Heart right ventricle (tissue), 16 donors: ENCODE measurements around the gene XYLT2. TPM values are rescaled to one million over a fixed set of nuclear protein-coding genes. Genes with fewer than 3 reads are reported as not detected.

Experiments used
- ATAC-seq, 8 donors: fragments of 200-7000 bp; cut with Tn5 transposase; one replicate each; pipeline ENCODE4 v1.9.1; 2020; ENCODE audit warnings: mild to moderate bottlenecking in 8 of 8, moderate library complexity in 8 of 8, moderate number of reproducible peaks in 1 of 8
- DNase-seq, 2 donors: peaks; one replicate each; pipeline ENCODE4 v3.0.0-alpha.2; 2020
- H3K27ac ChIP-seq, 10 donors: fragments of 200-600 bp; sonication (generic) in 2 of 10; one replicate each; pipeline versions ENCODE4 v1.5.0 to v1.8.0; 2020 to 2022; ENCODE audit warnings: mild to moderate bottlenecking in 3 of 10
- H3K27me3 ChIP-seq, 7 donors: fragments of 200-600 bp; one replicate each; pipeline ENCODE4 v1.8.0; 2021 to 2022; ENCODE audit warnings: mild to moderate bottlenecking in 2 of 7
- H3K36me3 ChIP-seq, 9 donors: fragments of 200-600 bp; sonication (generic) in 1 of 9; one replicate each; pipeline versions ENCODE4 v1.5.0 to v1.8.0; 2020 to 2022; ENCODE audit warnings: mild to moderate bottlenecking in 2 of 9
- H3K4me1 ChIP-seq, 9 donors: fragments of 200-600 bp; sonication (generic) in 1 of 9; one replicate each; pipeline versions ENCODE4 v1.5.0 to v1.8.0; 2020 to 2022; ENCODE audit warnings: mild to moderate bottlenecking in 4 of 9
- H3K4me3 ChIP-seq, 10 donors: fragments of 200-600 bp; sonication (generic) in 2 of 10; one replicate each; pipeline versions ENCODE4 v1.5.0 to v1.8.0; 2020 to 2022; ENCODE audit warnings: mild to moderate bottlenecking in 7 of 10, moderate library complexity in 2 of 10
- H3K9me3 ChIP-seq, 11 donors: fragments of 200-600 bp in 10 of 11; sonication (generic) in 2 of 11; one replicate each; pipeline versions ENCODE4 v1.5.0 to v1.8.0; 2013 to 2022; ENCODE audit warnings: mild to moderate bottlenecking in 2 of 11, control low read depth in 1 of 11, moderate library complexity in 1 of 11
- CTCF ChIP-seq, 9 donors: fragments of 200-600 bp; sonication (generic) in 2 of 9; IDR thresholded peaks; one replicate each; pipeline versions ENCODE4 v1.5.0 to v1.8.0; 2021 to 2022; ENCODE audit warnings: antibody characterized with exemption in 9 of 9, mild to moderate bottlenecking in 5 of 9, moderate library complexity in 1 of 9
- WGBS, 2 donors: extraction: QIAGEN DNeasy Blood & Tissue Kit; methylation state at CpG; one replicate each; pipeline ENCODE4 v1.1.7; 2013; ENCODE audit warnings: inconsistent platforms in 1 of 2; 5-methylcytosine and 5-hydroxymethylcytosine counted together
- intact Hi-C, 10 donors: fragments of 100-400 bp; cut with DNase I; formaldehyde crosslinking; loops; one replicate each; pipeline versions ENCODE4 v1.11.1 to v1.14.2; 2022
- polyA plus RNA-seq, 2 donors: library from polyadenylated mRNA; stranded (reverse); fragments of 200-250 nt; gene quantifications; one replicate each; pipeline ENCODE4 v1.2.3, GENCODE V29; 2013
- total RNA-seq, 10 donors: library from RNA; stranded (reverse); fragmentation: NEBNext Ultra II Directional in 3 of 10; extraction: Animal tissue kit (Norgen Biotek cat#: 25700) in 3 of 10; gene quantifications; one replicate each; pipeline versions ENCODE4 v1.2.1 to v1.2.4, GENCODE V29; 2021 to 2023
- donor health status: Arrhythmogenic right ventricular cardiomyopathy.
- donor health status: ischemic (EF 13 %, LVEDD 7.1; RV severe dilation, severe dysfunction).
- donor health status: healthy with polysubstance abuse.
- donor health status: DM: no; HTN: yes; CAD: no.
- donor health status: DM: no; HTN: no; CAD: no.
- donor health status: ischemic (EF 25% LVEDD 6.9; RV normal size, moderate dysfunction).
- donor health status: ischemic (EF 25% LVEDD 5.7; RV mildly dilated, moderate dysfunction).
- donor health status: healthy.
- donor health status: DM: yes; HTN: yes; CAD: no.
- donor health status: Ischemic cardiomyopathy.
- donor health status: ischemic (EF 35%, LVEDD 5.7; RV mildly dilated, moderate dysfunction).
- donor health status: nonischemic (EF 11% LVEDD 7.7; RV severe dilation, severe dysfunction).
- donor health status: DM: yes; HTN: yes; CAD: no.
- donor health status: PGD.
- donor health status: ischemic (EF 29% LVEDD 5.4; RV normal size, mild dysfunction).
- donor health status: nonischemic (EF 23%, LVEDD 6.1; RV moderate dilation, normal function).

XYLT2 gene
- total and polyA plus RNA-seq, 12 donors = 8.1 to 17.1 (median 11.9) TPM

DNA sequence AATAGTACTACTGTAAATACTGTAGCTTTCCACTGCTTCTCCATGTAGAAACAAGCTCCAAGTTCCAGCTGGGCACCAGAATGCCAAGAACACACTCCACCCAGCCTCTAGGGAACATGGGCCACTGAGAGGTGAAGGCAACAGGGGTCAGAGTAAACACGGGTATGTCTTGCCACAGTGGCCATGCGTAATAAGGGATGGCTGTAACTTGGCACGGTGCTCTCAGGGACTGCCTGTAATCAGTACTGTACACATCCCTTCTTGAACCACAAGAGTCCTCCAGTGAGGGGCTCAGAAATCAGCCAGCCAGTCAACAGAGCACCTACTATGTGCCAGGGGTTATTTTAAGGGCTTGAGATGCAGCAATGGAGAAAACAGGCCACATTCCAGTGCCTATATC lies 40.6 kb downstream of the XYLT2 start:
- intact Hi-C loops = no loop called here
- no peak overlapping the region for H3K4me3 ChIP-seq
- no peaks in the 10 kb centered on the region for H3K9me3 ChIP-seq
- no peaks in the 10 kb centered on the region for H3K27me3 ChIP-seq
- no peak for DNase-seq
- WGBS, 2 donors = 72 to 80% methylated on average over 3 of the region's 3 CpGs
- TF ChIP-seq CTCF (IDR thresholded peaks at IDR 0.05) = no peak
- H3K36me3 ChIP-seq = peaks cover 4 to 100% (median 90%) of the 10 kb centered on the region in 9 donors
- no peak overlapping the region for H3K27ac ChIP-seq
- peaks cover 0 to 7% (median 0%) of the 10 kb centered on the region in 9 donors for H3K4me1 ChIP-seq
- no peak for ATAC-seq

GRCh38 chr17:50388728-50389127 lies 42.8 kb downstream of the XYLT2 start:
- no peaks in the 10 kb centered on the region for H3K9me3 ChIP-seq
- H3K27ac ChIP-seq = no peak overlapping the region
- H3K27me3 ChIP-seq = no peaks in the 10 kb centered on the region
- H3K4me1 ChIP-seq = no peaks in the 10 kb centered on the region
- peaks cover 4 to 100% (median 92%) of the 10 kb centered on the region in 9 donors for H3K36me3 ChIP-seq
- WGBS, 2 donors = 96 to 97% methylated on average over 3 of the region's 3 CpGs
- intact Hi-C loops = no loop called here
- no peak overlapping the region for H3K4me3 ChIP-seq
- no peak for ATAC-seq
- DNase-seq = no peak
- no peak for TF ChIP-seq CTCF (IDR thresholded peaks at IDR 0.05)

GRCh38 chr17:50389534-50389933 lies 43.6 kb downstream of the XYLT2 start:
- H3K4me1 ChIP-seq = peaks cover 0 to 3% (median 0%) of the 10 kb centered on the region in 9 donors
- intact Hi-C loops = no loop called here
- no peaks in the 10 kb centered on the region for H3K27me3 ChIP-seq
- DNase-seq (no peak), ATAC-seq (no peak)
- WGBS, 2 donors = 98% methylated on average over 6 of the region's 6 CpGs
- H3K4me3 ChIP-seq = no peak overlapping the region
- H3K27ac ChIP-seq = no peak overlapping the region
- H3K9me3 ChIP-seq = no peaks in the 10 kb centered on the region
- peaks cover 4 to 100% (median 92%) of the 10 kb centered on the region in 9 donors for H3K36me3 ChIP-seq
- no peak for TF ChIP-seq CTCF (IDR thresholded peaks at IDR 0.05)

GRCh38 chr17:50392621-50393020 lies 46.7 kb downstream of the XYLT2 start:
- H3K27me3 ChIP-seq = no peaks in the 10 kb centered on the region
- ATAC-seq (no peak), DNase-seq (no peak)
- intact Hi-C loops = no loop called here
- H3K9me3 ChIP-seq = no peaks in the 10 kb centered on the region
- WGBS, 2 donors = 91 to 92% methylated on average over 6 of the region's 6 CpGs
- H3K27ac ChIP-seq = no peak overlapping the region
- TF ChIP-seq CTCF (IDR thresholded peaks at IDR 0.05) = no peak
- peaks cover 2 to 28% (median 19%) of the 10 kb centered on the region in 9 donors for H3K4me1 ChIP-seq
- no peak overlapping the region for H3K4me3 ChIP-seq
- H3K36me3 ChIP-seq = peaks cover 0 to 78% (median 64%) of the 10 kb centered on the region in 9 donors
